HG03457 (cell line): Measurements from ENCODE around the gene NTNG2.

Source experiments
- ATAC-seq: cut with Tn5 transposase; IDR thresholded peaks from one replicate; pipeline ENCODE4 v1.9.1; 2021; ENCODE audit warnings: moderate number of reproducible peaks; ENCODE audit not compliant: unreplicated experiment

NTNG2 gene

DNA sequence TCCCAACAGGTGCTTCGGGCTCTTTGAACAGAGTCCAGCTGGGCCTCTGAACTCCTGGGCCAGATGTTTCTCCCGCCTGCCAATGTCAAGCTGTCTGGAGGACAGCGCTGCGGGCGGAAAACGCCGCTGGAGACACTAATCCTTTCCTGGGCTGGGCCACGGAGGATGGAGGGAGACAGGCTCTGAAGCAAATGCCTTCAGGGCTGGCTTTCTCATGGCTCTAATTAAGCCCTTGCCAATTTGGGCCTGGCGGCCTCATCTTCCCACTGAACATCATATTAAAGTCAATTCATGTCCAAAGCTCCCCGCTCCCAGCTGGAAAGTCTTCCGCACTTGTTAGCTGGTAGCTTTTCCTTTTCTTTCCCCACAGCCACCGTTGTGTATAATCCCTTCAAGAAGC lies 72.7 kb downstream of the NTNG2 start:
- ATAC-seq: no peak

DNA sequence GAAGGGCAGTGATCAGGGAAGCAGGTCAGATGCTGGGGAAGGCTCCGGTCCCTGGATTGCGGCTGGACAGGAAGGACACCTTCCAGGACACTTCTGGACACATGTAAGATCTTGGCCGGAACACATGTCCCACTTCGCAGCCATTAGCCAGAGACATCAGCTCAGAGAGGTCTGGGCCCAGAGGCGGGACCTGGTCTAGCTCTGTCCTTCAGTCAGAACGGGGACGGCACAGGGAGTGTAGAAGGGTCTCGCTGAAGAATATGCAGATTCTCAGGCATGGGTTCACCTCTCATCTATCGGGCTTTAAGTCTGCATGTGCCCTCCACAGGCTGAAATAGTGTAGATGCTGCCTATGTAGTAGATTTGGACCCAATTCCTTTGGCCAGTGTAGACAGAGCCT lies 73.3 kb downstream of the NTNG2 start:
- ATAC-seq: no peak

DNA sequence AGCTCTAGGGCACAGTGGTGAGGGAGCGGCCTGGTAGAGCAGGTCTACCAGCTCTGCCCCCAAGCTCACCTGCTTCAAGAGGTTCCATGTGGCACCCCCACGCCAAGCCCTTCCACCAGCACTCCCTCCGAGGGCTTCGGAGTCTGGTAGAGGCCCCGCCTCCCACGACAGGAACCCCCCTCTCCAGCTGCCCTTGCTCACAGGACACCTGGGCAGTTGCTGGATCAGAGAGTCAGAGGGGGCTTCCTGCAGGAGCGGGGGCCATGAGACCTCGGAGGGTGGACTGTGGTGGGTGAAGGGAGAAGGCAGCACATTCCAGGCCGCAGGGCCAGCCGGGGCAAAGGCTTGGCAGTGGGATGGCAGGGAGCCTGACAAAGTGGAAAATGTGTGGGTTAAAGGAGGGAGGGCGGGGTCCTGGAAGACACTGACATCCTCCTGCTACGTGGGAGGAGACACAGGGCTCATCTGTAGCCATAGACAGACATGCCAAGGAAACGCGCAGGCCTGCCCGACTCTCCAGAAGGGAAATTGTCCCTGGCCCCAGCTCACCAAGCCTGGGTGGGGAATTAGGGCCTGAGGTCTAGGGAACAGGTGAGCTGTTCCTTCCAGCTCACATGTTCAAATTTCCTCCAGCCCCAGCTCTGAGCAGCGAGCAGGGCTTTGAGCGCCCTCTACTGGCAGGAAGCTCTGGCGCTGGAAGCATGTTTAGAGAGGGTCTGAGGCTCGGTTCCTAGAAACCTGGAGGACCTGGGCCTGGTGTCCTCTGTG lies 74.2 kb downstream of the NTNG2 start:
- ATAC-seq: no peak

DNA sequence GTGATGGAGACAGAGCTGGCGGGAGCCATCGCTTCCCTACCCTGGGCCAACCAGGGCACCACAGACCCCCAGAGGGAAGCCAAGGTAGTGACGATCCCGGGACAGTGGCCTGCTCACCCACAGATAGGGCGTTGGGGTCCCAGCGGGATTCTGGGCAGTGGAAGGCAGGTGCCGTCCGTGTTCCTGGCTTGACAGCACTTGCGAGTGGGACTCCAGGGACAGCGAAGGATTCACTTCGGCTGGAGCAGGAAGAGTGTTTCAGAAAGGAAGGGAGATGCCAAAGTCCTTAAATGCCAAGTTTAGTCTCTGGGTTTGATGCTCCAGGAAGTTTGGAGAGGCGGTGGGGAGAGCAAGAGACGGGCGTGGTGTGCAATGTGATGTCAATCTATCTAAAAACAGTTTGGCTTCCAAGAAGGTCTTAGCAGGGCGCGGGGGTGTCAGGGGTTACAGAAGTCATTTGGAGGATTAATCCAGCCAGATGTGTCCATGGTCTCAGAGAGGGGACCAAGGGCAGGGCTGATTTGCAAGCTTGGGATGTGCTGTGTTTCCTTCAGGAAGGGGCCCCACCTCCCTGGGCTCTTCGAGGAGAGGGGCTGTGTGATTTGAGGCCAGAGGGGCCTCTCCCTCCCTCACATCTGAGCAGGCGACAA lies 74.9 kb downstream of the NTNG2 start:
- ATAC-seq: no peak

DNA sequence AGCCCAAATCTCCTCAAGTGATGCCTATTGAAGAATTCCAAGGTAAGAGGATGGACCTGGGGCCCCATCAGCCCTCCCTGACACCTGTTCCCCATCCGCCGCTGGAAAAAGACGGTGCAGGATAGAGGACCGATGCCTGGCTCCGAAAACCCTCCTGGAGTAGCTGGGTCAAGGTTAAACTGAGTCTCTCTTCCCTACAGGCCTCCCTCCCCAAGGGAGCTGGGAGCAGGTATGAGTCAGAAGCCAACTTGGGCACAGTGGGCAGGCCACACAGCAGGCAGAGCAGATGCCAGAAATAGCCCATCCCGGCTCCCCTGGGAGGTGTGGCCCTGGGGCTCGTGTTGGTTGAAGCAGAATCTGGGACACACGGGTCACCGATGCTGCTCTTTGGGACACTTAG lies 75.6 kb downstream of the NTNG2 start:
- ATAC-seq: no peak

DNA sequence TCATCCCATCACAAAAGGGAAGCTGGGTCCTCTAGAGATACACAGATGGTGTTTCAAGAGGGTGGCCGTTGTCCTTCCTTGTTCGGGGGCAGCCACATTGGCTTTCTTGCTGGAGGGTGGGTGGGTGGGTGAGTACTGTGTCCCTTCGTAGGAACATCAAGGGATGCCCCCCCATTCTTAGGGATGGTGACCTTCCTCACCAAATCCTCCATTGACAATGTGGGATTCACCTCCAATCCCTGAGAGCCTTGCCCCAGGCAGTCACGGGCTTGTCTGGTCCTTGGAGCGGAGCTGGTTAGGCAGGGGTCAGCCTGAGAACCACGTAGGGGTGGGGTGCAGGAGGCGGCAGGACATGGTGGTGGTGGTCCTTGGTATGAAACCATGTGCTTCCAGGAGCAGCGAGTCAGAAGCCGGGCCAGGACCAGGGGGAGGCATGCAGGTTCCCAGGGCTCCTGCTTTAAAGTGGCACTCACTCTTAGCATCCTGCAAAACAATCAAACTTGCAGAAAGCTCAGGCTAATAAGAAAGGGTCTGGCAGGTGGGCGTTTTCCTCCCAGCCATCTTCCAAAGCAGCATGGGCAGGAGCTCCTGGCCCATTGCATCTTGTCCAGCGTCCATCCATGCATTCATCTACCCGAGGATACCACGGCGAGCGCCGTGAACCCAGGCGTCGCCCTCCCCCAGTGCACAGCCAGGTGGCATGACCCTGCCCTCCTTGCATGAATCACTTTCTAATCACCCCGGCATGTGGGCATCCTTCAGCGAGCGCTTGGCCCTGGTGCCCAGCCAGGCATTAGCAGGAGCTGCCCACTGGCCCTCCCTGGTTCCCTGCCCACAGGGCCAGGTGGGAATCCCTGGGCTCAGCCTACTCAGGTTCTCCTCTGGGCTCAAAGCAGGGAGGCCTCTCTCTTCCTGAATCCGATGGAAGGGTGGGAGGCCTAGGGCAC lies 76.4 kb downstream of the NTNG2 start:
- no peak for ATAC-seq

DNA sequence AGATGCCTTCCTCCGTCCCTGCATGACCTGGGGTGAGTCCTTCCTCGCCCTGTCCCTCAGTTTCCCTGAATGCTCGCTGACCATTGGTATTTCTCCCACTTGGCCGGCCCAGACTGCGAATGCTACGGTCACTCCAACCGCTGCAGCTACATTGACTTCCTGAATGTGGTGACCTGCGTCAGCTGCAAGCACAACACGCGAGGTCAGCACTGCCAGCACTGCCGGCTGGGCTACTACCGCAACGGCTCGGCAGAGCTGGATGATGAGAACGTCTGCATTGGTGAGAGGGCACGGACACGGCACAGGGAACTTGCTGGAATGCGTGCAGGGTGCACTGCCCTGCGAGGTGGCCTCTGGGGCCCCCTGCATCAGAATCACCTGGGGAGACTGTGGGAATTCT lies 77.1 kb downstream of the NTNG2 start:
- ATAC-seq: no peak

DNA sequence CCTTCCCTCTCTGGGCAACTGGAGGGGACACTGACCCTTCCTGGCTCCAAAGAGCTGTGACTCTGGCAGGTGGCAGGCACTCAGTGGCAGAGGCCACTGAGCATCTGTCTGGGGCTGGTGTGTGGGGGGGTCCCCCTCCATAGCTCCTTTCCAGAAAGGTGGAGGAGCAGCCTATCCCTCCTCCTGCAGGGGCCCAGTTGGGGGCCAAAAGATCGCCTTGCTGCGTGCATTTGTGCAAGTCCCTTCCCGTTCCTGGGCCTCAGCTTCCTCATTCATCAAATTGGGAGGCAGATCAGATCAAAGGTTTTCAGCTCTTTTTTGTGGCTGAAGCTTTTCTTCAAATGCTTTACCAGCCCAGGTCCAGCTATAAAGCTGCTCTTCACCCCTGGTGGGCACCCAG lies 77.7 kb downstream of the NTNG2 start:
- no peak for ATAC-seq

DNA sequence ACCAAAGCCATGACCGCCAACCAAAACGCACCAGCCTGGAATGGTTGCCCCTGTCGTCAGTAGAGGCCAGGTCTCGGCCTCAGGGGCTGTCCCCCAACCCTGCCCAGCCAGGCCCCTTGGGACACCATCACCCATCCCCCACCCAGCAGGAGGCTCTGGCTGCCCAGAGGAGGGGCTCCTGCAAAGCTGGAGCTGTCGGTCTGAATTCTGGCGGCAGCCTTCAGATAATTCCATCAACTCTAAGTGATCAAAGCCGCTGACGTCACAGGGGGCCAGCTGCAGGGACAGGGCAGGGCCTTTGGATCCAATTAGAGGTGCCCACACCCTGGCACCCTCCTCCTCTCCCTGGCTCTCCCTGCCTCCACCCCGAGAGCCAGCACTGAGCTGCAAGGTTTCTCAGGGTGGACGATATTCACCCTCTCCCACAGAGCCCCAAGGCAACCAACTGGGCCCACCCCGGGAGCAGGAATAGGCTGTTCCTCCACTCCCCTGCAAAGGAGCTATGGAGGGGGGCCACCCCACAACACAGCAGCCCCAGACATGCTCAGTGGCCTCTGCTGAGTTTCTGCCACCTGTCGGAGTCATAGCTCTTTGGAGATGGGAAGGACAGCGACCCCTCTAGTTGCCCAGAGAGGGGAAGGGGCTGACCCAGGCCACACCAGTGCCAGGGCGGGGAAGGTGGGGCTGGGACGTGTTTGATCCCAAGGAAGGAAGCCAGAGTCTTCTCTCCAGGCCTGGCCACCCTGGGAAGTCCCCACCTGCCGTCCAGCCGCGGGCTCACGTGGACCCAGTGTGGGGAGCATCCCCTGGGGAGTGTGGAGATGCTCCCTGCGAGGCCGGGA lies 78.4 kb downstream of the NTNG2 start:
- no peak for ATAC-seq

DNA sequence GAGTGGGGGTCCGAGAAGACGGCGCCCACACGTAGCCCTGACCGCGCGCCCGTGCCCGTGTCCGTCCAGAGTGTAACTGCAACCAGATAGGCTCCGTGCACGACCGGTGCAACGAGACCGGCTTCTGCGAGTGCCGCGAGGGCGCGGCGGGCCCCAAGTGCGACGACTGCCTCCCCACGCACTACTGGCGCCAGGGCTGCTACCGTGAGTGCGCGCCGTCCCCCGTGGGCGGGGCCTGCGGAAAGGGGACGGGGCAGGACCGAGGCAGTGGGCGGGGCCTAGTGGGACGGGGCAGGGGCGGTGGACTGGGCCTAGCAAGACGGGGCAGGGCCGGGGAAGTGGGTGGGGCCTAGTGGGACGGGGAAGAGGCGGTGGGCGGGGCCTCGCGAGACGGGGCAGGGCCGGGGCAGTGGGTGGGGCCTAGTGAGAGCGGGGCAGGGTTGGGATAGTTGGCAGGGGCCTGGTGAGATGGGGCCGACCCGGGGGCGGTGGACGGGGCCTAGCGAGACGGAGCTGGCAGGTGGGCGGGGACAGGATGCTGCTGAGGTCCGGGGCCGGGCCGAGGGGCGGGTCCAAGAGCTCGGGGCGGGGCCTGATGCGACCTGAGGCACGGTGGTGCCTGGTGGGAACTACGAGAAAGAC lies 79.1 kb downstream of the NTNG2 start:
- ATAC-seq: peak; percentile 57

DNA sequence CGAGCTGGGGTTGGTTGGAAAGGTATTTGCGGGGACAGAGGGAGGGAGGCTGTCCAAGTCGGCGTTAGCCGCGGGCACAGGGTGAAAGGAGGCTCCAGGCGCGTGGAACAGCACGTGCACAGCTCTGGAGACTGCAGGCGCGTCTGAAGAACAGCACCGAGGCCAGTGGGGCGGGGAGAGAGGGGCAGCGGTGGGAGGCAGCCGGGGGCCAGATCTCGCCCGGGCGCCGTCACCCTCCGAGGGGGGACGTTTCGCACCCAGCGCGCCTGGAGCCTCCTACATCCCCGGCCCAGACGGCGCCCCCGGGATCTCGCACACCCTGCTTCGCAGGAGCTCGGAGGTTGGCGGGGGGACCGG lies 79.6 kb downstream of the NTNG2 start:
- no peak for ATAC-seq

DNA sequence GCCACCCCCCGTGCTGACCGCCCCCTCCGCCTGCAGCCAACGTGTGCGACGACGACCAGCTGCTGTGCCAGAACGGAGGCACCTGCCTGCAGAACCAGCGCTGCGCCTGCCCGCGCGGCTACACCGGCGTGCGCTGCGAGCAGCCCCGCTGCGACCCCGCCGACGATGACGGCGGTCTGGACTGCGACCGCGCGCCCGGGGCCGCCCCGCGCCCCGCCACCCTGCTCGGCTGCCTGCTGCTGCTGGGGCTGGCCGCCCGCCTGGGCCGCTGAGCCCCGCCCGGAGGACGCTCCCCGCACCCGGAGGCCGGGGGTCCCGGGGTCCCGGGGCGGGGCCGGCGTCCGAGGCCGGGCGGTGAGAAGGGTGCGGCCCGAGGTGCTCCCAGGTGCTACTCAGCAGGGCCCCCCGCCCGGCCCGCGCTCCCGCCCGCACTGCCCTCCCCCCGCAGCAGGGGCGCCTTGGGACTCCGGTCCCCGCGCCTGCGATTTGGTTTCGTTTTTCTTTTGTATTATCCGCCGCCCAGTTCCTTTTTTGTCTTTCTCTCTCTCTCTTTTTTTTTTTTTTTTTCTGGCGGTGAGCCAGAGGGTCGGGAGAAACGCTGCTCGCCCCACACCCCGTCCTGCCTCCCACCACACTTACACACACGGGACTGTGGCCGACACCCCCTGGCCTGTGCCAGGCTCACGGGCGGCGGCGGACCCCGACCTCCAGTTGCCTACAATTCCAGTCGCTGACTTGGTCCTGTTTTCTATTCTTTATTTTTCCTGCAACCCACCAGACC lies 80.2 kb downstream of the NTNG2 start:
- ATAC-seq: no peak

DNA sequence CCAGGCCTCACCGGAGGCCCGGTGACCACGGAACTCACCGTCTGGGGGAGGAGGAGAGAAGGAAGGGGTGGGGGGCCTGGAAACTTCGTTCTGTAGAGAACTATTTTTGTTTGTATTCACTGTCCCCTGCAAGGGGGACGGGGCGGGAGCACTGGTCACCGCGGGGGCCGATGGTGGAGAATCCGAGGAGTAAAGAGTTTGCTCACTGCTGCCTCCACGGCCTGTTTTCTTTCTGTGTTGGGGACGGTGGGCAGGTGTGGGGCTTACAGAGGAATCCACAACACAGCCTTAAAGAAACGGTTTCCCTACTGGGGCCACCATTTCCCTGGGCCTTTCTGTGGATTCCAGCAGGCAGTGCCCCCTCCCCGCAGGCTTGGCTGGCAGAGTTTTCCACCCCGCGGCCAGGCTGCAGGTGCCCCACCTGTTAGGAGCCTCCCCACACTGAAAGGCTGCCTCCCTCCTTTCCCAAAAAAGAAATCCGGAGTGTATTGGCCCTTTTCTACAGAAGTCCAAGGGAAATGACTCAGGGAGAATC lies 80.8 kb downstream of the NTNG2 start:
- ATAC-seq: no peak

DNA sequence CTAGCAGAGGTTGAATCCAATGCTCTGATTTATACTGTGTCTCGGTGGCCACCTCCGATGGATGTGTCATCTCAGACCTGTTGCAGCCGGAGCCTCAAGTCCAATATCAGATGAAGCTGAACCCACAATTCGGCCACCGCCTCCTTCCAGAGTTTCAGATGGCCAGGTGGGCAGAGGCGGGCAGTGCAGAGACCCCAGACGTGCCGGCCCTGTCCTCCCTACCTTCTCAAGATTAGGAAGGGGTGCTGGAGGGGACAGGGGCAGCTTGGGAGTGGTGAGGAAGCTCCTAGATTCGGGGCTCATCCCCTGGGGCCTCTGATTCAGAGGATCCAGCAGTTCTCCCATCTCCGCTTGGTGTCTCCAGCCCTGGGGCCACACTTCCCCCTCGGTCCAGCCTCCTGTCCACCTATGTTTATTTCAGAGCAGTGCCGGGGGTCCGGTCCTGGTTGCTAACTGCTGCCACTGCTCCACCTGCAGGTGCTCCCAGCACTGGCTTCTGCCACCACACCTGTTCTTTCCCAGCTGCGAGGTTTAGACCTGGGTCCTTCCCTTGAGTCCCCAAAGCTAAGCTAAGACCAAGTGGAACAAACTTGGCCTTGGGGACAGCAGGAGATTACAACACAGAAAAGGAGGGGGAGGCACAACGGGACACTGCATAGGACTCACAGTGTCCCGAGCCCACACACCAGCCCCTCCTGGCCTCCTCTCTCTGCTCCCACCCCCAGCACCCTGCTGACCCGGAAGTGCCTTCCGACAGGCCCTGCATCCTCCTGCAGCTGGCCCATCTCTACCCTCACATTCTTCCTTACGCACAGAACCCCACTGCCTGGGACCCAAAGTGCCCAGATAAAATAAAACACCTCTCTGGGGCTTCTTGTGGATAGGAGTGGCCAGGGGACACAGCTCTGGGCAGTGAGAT lies 81.6 kb downstream of the NTNG2 start:
- ATAC-seq: no peak

DNA sequence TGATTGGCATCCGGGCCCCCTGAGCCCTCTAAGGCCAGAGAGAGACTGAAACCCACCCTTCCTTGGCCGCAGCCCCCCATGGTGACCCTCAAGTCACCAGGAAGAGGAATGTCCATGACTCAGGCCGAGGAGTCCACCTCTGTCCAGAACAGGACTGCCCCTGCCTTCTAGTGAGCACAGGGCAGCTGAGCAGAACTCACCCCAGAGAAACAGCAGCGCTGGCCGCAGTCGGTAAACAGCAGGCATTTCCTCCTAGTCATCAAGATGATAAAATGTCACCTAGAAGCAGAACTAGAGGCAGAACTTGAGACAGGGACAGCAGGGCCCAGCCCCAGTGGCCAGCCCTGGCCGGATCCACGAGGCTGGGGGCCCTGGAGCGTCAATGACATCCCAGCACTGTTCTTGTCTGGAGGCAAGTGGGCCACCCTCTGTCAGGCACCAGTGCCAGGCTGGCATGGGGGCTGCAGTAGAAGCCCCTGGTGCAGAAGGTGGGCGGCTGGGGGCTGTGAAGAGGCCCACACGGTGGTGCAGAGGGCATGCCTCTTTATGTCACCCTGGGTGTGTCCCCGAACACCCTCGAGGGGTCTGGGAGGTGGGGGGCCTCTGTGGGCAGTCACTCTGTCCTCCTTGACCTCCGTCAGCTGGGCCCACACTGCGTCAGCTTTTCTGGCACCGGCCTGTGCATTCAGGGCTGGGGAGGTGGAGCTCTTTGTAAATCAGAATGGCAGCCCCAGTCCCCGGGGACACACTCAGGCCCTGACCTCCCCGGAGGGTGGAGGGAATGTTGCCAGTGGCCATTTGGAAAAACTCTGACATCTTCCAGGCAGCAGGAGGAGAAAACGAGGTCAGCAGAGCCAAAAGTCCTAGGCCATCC lies 83.0 kb downstream of the NTNG2 start:
- ATAC-seq: no peak

DNA sequence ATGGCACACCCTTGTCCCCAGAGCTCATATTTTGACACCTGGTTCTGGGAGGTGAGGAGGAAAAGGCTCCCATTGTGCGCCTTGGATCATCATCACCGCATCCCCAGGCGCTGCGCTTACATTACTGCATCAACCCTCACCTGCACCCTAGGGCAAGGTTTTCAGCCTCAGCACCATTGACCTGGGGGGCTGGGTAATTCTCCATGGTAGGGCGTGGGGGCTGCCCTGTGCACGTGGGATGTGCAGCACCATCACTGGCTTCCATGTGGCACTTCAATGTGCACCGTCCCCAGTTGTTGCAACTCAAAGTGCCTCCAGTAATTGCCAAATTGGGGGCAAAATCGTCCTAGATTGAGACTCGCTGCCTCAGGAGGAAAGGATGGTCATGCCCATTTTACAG lies 83.6 kb downstream of the NTNG2 start:
- ATAC-seq: no peak

DNA sequence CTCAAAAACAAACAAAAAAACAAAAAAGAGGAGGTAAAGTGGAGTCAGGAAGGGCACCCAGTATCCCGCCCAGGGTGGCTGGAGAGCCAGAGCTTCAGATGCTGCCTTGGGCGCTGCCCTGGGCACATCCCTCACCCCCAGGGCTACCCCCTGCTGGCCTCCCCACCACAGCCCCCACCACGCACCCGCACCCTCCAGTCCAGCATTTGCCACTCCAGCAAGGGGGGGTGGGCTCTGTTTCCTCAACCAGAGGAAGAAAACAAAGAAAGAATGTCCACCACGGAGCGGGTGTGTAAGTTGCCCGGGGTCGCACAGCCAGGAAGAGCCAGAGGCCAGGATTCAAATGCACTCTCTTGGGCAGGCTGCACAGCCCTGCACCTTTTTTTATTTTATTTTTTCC lies 86.1 kb downstream of the NTNG2 start:
- no peak for ATAC-seq
